PC-3 (cell line): Measurements from ENCODE around the gene LPCAT4.

Experiments
- CTCF ChIP-seq: fragments of 300-600 bp; sonication (generic); conservative IDR thresholded peaks from 2 replicates; pipeline ENCODE4 v1.5.1; 2017; ENCODE audit warnings: antibody characterized with exemption, low read depth, mild to moderate bottlenecking, low read length
- EZH2 ChIP-seq: fragments of 300-600 bp; sonication (generic); IDR thresholded peaks from one replicate; pipeline ENCODE4 v1.6.1; 2017; ENCODE audit warnings: antibody characterized with exemption, mild to moderate bottlenecking, low read length; ENCODE audit not compliant: unreplicated experiment
- EZH2phosphoT487 ChIP-seq: fragments of 300-600 bp; sonication (generic); IDR thresholded peaks from 2 replicates; pipeline ENCODE4 v1.6.1; 2018; ENCODE audit warnings: mild to moderate bottlenecking, antibody characterized with exemption, low read length, borderline replicate concordance

GRCh38 chr15:34325368-34325767 is 41.6 kb downstream of the LPCAT4 start:
- TF ChIP-seq CTCF (no peak), EZH2phosphoT487 (no peak), EZH2 (no peak)
